HepG2 (cell line): ENCODE data around the gene GFER. TPM values are rescaled to one million over a fixed set of nuclear protein-coding genes. Genes with fewer than 3 reads are reported as not detected.
A peak's percentile ranks its signal among the peaks of the same experiment; 100 is the strongest.

Source experiments
- DPF2 ChIP-seq: sonication (generic); formaldehyde crosslinking; IDR thresholded peaks from 2 replicates; pipeline ENCODE4 v1.4.0; 2020; ENCODE audit warnings: mild to moderate bottlenecking, low read depth, missing genetic modification reagents, borderline replicate concordance
- HIVEP1 ChIP-seq: sonication (generic); formaldehyde crosslinking; IDR thresholded peaks from 2 replicates; pipeline ENCODE4 v1.4.0; 2020; ENCODE audit warnings: mild to moderate bottlenecking, missing genetic modification reagents
- JARID2 ChIP-seq: sonication (generic); formaldehyde crosslinking; IDR thresholded peaks from 2 replicates; pipeline ENCODE4 v1.8.1; 2023; ENCODE audit warnings: missing genetic modification reagents, inconsistent platforms; ENCODE audit not compliant: insufficient replicate concordance
- KDM5A ChIP-seq: fragments of 200-600 bp; sonication (generic); IDR thresholded peaks from 2 replicates; pipeline ENCODE4 v1.7.0; 2018; ENCODE audit warnings: antibody characterized with exemption, mild to moderate bottlenecking, low read length, borderline replicate concordance
- KLF16 ChIP-seq, 2 experiments: sonication (generic) in 1 of 2; formaldehyde crosslinking in 1 of 2; IDR thresholded peaks; 2 replicates each; pipeline versions ENCODE4 v1.6.1 to v1.8.0; 2016 to 2023; ENCODE audit warnings: missing genetic modification reagents in 2 of 2, missing compliant biosample characterization in 1 of 2
- NAIF1 ChIP-seq: sonication (generic); formaldehyde crosslinking; IDR thresholded peaks from 2 replicates; pipeline ENCODE4 v1.5.0; 2020; ENCODE audit warnings: mild to moderate bottlenecking, missing genetic modification reagents, borderline replicate concordance
- THAP9 ChIP-seq: sonication (generic); formaldehyde crosslinking; IDR thresholded peaks from 2 replicates; pipeline ENCODE4; 2020; ENCODE audit warnings: missing genetic modification reagents, mild to moderate bottlenecking, borderline replicate concordance
- ZFP36 ChIP-seq: fragments of 150-350 bp; IDR thresholded peaks from 2 replicates; pipeline ENCODE4 v1.6.1; 2018; ENCODE audit warnings: borderline replicate concordance, low read length, low read depth; ENCODE audit not compliant: partially characterized antibody
- ZMAT3 ChIP-seq: sonication (generic); formaldehyde crosslinking; conservative IDR thresholded peaks from 2 replicates; pipeline ENCODE4 v1.7.0; 2021; ENCODE audit warnings: missing genetic modification reagents
- ZNF138 ChIP-seq: sonication (generic); formaldehyde crosslinking; IDR thresholded peaks from 2 replicates; pipeline ENCODE4 v1.5.0; 2020; ENCODE audit warnings: mild to moderate bottlenecking, low read depth, missing genetic modification reagents
- ZNF282 ChIP-seq: fragments of 450-650 bp; IDR thresholded peaks from 2 replicates; pipeline ENCODE4 v1.6.1; 2018; ENCODE audit not compliant: partially characterized antibody
- ZNF543 ChIP-seq: sonication (generic); formaldehyde crosslinking; IDR thresholded peaks from 2 replicates; pipeline ENCODE4 v1.4.0; 2020; ENCODE audit warnings: mild to moderate bottlenecking, missing genetic modification reagents
- ZNF614 ChIP-seq: IDR thresholded peaks from 2 replicates; pipeline ENCODE4 v1.6.1; 2018; ENCODE audit warnings: missing biosample characterization, missing genetic modification reagents, inconsistent platforms, borderline replicate concordance
- polyA plus RNA-seq, 8 experiments: library from polyadenylated mRNA; depleted of rRNA in 3 of 8; stranded (reverse) in 7 of 8; unstranded in 1 of 8; fragments of >200 nt; fragmentation: Illumina TruSeq in 4 of 8; extraction: Trizol in 4 of 8; gene quantifications; 2 replicates each; pipeline versions ENCODE4 v1.2.1 to v1.2.3, GENCODE V29; 2011 to 2016; ENCODE audit warnings: low read depth in 4 of 8, missing spikeins in 1 of 8, mixed read lengths in 1 of 8; ENCODE audit not compliant: insufficient read depth in 1 of 8
- total RNA-seq, 5 experiments: library from RNA; depleted of rRNA; stranded (reverse); fragments of >200 nt; fragmentation: Illumina TruSeq; extraction: Trizol; gene quantifications; 2 replicates each; pipeline ENCODE4 v1.2.3, GENCODE V29; 2016; ENCODE audit warnings: low read depth in 1 of 5
- TF ChIP-seq, protein P1 (sequence below): sonication (generic); formaldehyde crosslinking; IDR thresholded peaks from 2 replicates; pipeline ENCODE4 v1.5.1; 2020; ENCODE audit warnings: missing genetic modification reagents, mild to moderate bottlenecking, borderline replicate concordance
- TF ChIP-seq, protein P2 (sequence below): sonication (generic); formaldehyde crosslinking; IDR thresholded peaks from 2 replicates; pipeline ENCODE4 v1.4.0; 2020; ENCODE audit warnings: missing genetic modification reagents, borderline replicate concordance
- TF ChIP-seq, protein P3 (sequence below): sonication (generic); formaldehyde crosslinking; IDR thresholded peaks from 2 replicates; pipeline ENCODE4 v1.8.0; 2023; ENCODE audit warnings: mild to moderate bottlenecking, missing genetic modification reagents
- TF ChIP-seq, protein P4 (sequence below): sonication (generic); formaldehyde crosslinking; IDR thresholded peaks from 2 replicates; pipeline ENCODE4 v1.8.1; 2022; ENCODE audit warnings: mild to moderate bottlenecking, missing genetic modification reagents

Gene GFER
- total and polyA plus RNA-seq, 2 of the 13 experiments (the other 11 are each of a cell fraction or from before 2014, with no cell fraction given), result 28.6 to 71.7 TPM

GRCh38 chr16:1940273-1941161 lies 43.5 kb upstream of the GFER start (continued):
- TF ChIP-seq ZNF138 (CRISPR knock-in tag) (no peak), ZNF614 (CRISPR knock-in tag) (no peak; the same call in 1 of the 2 replicates), NAIF1 (no peak), THAP9 (0 out of 2 replicates have a peak, but pooled peaks have one; percentile 9), JARID2 (CRISPR knock-in tag) (no peak), KDM5A (no peak), KLF16 (CRISPR knock-in tag; IDR thresholded peaks at IDR 0.05) (peak in 1 of 2 experiments; percentile 42; a peak in 1 of 4 replicates), DPF2 (CRISPR knock-in tag) (peak; percentile 69; the same call in 1 of the 2 replicates), ZFP36 (no peak), ZNF282 (no peak), ZMAT3 (CRISPR knock-in tag) (peak; percentile 75), HIVEP1 (CRISPR knock-in tag) (peak; percentile 94), ZNF543 (CRISPR knock-in tag) (peak; percentile 81)
- TF ChIP-seq, protein P1, sequence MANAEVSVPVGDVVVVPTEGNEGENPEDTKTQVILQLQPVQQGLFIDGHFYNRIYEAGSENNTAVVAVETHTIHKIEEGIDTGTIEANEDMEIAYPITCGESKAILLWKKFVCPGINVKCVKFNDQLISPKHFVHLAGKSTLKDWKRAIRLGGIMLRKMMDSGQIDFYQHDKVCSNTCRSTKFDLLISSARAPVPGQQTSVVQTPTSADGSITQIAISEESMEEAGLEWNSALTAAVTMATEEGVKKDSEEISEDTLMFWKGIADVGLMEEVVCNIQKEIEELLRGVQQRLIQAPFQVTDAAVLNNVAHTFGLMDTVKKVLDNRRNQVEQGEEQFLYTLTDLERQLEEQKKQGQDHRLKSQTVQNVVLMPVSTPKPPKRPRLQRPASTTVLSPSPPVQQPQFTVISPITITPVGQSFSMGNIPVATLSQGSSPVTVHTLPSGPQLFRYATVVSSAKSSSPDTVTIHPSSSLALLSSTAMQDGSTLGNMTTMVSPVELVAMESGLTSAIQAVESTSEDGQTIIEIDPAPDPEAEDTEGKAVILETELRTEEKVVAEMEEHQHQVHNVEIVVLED (CRISPR knock-in tag), result no peak; the same call in 1 of the 2 replicates
- TF ChIP-seq, protein P2, sequence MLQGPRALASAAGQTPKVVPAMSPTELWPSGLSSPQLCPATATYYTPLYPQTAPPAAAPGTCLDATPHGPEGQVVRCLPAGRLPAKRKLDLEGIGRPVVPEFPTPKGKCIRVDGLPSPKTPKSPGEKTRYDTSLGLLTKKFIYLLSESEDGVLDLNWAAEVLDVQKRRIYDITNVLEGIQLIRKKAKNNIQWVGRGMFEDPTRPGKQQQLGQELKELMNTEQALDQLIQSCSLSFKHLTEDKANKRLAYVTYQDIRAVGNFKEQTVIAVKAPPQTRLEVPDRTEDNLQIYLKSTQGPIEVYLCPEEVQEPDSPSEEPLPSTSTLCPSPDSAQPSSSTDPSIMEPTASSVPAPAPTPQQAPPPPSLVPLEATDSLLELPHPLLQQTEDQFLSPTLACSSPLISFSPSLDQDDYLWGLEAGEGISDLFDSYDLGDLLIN, result no peak
- TF ChIP-seq, protein P3, sequence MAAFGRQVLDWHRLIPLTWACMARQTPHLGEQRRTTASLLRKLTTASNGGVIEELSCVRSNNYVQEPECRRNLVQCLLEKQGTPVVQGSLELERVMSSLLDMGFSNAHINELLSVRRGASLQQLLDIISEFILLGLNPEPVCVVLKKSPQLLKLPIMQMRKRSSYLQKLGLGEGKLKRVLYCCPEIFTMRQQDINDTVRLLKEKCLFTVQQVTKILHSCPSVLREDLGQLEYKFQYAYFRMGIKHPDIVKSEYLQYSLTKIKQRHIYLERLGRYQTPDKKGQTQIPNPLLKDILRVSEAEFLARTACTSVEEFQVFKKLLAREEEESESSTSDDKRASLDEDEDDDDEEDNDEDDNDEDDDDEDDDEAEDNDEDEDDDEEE (CRISPR knock-in tag), result peak; percentile 54; the same call in 1 of the 2 replicates
- TF ChIP-seq, protein P4, sequence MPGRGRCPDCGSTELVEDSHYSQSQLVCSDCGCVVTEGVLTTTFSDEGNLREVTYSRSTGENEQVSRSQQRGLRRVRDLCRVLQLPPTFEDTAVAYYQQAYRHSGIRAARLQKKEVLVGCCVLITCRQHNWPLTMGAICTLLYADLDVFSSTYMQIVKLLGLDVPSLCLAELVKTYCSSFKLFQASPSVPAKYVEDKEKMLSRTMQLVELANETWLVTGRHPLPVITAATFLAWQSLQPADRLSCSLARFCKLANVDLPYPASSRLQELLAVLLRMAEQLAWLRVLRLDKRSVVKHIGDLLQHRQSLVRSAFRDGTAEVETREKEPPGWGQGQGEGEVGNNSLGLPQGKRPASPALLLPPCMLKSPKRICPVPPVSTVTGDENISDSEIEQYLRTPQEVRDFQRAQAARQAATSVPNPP (CRISPR knock-in tag), result peak; percentile 38; the same call in 1 of the 2 replicates
